HG03097 (cell line): Measurements from ENCODE around the gene CNTLN.
"Not testable (repeated sequence)": the region's sequence is repeated elsewhere in the genome, so short reads cannot be mapped to it uniquely, and the experiment has no call there.

ENCODE experiments used
- ATAC-seq: cut with Tn5 transposase; IDR thresholded peaks from one replicate; pipeline ENCODE4 v1.9.1; 2021; ENCODE audit not compliant: unreplicated experiment, low FRiP score

CNTLN gene

DNA sequence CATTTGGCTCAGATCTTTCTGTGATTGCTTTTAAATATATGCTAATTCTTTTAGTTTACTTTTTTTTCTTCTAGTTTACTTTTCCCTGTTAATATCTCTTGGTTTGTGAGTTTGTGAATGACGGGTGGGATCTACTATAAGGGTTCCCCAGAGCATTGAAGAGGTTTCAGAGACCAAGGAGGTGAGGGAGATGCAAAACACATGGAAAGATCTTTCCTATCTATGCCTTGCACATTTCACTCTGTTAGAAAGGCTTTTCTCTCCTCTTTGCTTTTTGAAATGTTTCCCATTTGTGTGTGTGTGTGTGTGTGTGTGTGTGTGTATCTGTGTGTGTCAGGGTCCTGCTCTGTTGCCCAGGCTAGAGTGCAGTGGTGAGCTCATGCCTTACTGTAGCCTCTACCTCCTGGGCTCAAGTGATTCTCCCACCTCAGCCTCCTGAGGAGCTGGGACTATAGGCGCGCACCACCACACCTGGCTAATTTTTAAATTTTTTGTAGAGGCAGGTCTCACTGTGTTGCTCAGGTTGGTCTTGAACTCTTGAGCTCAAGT is 50.7 kb downstream of the CNTLN start:
- ATAC-seq, result no peak

DNA sequence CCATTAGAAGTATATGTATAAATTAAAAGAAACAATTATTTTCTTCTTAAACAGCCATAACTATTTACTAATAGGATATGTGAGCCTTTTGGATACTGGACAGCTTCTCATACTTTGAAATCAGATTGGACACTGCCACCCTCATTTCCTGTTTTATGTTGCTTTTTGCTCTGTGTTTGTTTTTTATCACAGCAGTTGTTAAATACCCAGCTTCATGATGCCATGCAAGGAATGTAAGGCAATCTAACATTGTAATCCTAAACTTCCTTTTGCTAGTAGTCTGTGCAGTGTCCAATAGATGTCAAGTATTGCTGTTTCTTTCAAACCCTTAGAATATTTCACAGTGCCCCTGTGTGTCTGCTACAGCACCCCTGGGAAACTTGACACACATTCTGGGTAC is 56.2 kb downstream of the CNTLN start:
- no peak for ATAC-seq

DNA sequence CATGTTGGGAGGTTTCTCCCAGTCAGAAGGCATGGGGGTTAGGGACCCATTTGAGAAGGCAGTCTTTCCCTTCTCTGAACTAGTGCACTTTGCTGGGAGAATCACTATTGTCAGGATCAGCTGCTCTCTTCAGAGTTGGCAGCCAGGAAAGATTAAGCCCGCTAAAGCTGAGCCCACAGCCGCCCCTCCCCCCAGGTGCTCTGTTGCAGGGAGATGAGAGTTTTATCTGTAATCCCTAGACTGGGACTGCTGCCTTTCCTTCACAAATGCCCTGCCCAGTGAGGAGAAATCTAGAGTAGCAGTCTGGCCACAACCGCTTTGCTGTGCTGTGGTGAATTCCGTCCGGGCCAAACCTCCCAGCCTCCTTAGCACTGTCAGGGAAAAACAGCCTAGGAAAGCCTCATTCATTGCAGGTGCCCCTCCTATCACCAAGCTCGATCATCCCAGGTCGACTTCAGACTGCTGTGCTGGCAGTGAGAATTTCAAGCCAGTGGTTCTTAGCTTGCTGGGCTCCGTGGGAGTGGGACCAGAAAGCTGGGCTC is 69.8 kb downstream of the CNTLN start:
- ATAC-seq, result no peak

DNA sequence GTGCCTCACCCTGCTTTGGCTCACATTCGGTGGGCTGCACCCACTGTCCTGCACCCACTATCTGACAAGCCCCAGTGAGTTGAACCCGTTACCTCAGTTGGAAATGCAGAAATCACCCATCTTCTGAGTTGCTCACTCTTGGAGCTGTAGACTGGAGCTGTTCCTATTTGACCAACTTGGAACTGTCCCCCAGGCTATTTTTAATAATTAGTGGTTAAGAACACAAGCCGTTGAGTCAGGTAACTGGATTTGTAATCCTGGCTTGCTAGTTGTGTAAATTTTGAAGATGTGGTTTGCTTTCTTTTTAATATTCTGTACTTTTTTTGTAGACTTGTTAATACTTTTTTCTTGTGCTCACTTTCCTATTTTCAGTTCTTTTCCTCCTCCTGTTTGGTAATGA is 81.2 kb downstream of the CNTLN start:
- no peak for ATAC-seq

- ATAC-seq, result no peak
These were observed 81.8 kb downstream of the CNTLN start for GRCh38 chr9:17216646-17217045.

DNA sequence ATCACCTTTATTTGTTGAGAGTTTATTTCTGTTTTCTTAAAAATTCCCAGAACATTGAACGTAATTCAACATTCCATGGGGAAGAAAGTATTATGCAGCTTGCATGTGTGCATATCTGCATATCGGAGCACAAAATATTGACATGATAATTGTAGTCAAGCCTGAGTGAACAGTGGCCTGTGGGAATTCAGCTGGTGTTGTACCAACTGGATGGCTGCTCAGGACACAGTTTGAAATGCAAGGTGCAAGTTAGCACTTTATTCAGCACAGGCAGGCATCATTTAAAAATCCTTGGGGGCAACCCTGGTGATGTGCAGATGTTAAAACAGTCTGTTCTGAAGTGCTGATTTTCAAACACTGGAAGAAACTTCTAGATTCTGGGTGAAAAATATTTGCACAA is 82.4 kb downstream of the CNTLN start:
- no peak for ATAC-seq

GRCh38 chr9:17219261-17219660 is 84.4 kb downstream of the CNTLN start:
- no peak for ATAC-seq

- no peak for ATAC-seq
These were observed 88.1 kb downstream of the CNTLN start for GRCh38 chr9:17222932-17223331.

GRCh38 chr9:17225407-17225806 is 90.6 kb downstream of the CNTLN start:
- ATAC-seq, result no peak

DNA sequence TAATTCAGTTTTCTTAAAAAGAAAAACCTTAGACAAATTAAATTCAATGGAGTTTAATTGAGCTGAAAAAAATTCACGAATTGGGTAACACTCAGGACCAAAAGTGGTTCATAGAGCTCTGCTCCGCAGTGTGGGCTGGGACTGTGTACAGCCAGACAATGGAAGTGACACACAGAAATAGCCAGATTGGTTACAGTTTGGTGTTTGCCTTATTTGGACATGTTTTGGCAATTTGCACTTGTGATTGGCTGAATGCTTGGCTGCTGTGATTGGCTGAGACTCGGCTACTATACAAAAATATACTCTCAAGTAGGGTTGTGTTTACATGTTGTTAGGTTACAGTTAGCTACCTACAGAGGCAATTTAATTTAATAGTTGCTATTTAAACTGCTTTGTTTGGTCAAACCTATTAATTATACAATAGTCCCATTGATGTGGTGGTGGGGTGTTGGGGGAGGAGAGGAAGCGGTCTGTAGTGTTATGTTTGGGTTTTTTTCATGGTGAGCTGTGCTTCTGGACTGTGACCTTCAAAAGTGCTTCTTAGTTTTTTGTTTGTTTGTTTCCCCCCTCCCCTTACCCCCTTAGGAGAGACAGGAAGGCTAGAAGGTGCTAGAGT is 95.2 kb downstream of the CNTLN start:
- ATAC-seq, result no peak

GRCh38 chr9:17230646-17231045 is 95.8 kb downstream of the CNTLN start:
- no peak for ATAC-seq

- ATAC-seq, result no peak
These were observed 101.3 kb downstream of the CNTLN start for GRCh38 chr9:17236147-17236546.

DNA sequence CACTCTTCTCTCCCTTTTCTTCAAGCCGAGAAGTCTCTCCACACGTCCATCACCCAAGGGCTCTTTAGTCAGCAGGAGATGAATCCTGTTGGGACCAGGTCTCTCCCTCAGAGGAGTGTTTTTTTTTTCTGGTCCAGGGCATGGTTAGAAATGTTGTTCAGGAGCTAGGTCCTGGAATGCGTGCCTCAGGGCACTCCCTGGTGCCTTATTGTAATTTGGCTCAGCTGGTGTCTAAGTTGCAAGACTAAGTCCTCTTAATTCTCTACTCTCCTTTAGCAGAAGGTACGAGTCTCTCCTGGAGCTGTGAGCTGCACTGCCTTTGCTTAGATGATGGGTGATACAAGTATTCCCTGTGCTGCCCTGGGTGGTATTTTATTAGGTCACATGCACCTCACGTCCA is 111.9 kb downstream of the CNTLN start:
- ATAC-seq, result no peak

GRCh38 chr9:17251100-17251499 is 116.3 kb downstream of the CNTLN start:
- no peak for ATAC-seq

GRCh38 chr9:17268531-17269188 is 133.8 kb downstream of the CNTLN start:
- not testable (repeated sequence) for ATAC-seq

GRCh38 chr9:17269799-17270198 is 135.0 kb downstream of the CNTLN start:
- no peak for ATAC-seq

DNA sequence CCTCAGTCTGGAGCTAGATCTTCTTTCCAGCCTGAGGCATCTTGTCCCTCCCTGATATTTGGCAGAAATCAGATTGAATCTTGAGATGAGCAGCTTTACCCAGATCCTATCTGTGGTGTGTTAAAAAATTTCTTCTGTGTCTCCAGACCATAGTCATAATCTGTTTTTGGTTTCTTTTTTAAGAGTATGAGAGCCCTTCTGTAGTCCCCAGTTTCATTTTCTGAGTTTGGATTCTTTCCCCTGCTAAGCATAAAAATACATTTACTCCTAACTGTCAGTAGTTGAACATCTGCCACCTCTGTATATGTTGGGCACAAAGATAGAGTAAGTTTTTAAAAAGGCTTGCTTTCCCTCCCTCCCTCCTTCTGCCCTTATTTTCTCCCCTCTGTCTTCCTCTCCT is 137.7 kb downstream of the CNTLN start:
- peak; percentile 85 for ATAC-seq

GRCh38 chr9:17280350-17281012 is 145.6 kb downstream of the CNTLN start:
- no peak for ATAC-seq

DNA sequence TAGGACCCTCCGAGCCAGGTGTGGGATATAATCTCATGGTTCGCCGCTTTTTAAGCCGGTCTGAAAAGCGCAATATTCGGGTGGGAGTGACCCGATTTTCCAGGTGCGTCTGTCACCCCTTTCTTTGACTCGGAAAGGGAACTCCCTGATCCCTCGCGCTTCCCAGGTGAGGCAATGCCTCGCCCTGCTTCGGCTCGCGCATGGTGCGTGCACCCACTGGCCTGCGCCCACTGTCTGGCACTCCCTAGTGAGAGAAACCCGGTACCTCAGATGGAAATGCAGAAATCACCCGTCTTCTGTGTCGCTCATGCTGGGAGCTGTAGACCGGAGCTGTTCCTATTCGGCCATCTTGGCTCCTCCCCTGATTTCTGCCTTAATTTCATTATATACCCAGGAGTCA is 155.8 kb downstream of the CNTLN start:
- ATAC-seq, result not testable (repeated sequence)

GRCh38 chr9:17291766-17292165 is 156.9 kb downstream of the CNTLN start:
- ATAC-seq, result no peak

GRCh38 chr9:17293685-17294084 is 158.8 kb downstream of the CNTLN start:
- no peak for ATAC-seq
